Epithelial cell of esophagus (primary cell): Measurements from ENCODE around the gene PAOX.

Source experiments
- DNase-seq: peaks from one replicate; pipeline ENCODE4 v3.0.0; 2010; ENCODE audit warnings: low read depth
- H3K4me3 ChIP-seq: 2 replicates; pipeline ENCODE4 v1.5.1; 2011; ENCODE audit warnings: mild to moderate bottlenecking, low read length, control low read depth
- TF ChIP-seq, protein P1 (sequence below): IDR thresholded peaks from 2 replicates; pipeline ENCODE4 v1.5.1; 2011; ENCODE audit warnings: low read depth, mild to moderate bottlenecking, low read length, control low read depth, inconsistent platforms; ENCODE audit not compliant: insufficient read depth; ENCODE audit errors: missing control alignments

PAOX gene

GRCh38 chr10:133394801-133395221 lies 15.7 kb downstream of the PAOX start:
- TF ChIP-seq, protein P1, sequence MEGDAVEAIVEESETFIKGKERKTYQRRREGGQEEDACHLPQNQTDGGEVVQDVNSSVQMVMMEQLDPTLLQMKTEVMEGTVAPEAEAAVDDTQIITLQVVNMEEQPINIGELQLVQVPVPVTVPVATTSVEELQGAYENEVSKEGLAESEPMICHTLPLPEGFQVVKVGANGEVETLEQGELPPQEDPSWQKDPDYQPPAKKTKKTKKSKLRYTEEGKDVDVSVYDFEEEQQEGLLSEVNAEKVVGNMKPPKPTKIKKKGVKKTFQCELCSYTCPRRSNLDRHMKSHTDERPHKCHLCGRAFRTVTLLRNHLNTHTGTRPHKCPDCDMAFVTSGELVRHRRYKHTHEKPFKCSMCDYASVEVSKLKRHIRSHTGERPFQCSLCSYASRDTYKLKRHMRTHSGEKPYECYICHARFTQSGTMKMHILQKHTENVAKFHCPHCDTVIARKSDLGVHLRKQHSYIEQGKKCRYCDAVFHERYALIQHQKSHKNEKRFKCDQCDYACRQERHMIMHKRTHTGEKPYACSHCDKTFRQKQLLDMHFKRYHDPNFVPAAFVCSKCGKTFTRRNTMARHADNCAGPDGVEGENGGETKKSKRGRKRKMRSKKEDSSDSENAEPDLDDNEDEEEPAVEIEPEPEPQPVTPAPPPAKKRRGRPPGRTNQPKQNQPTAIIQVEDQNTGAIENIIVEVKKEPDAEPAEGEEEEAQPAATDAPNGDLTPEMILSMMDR: no peak
- peak overlapping the region; percentile 87 for H3K4me3 ChIP-seq

GRCh38 chr10:133396035-133396624 lies 17.1 kb downstream of the PAOX start:
- TF ChIP-seq, protein P1: no peak
- no peak overlapping the region for H3K4me3 ChIP-seq
- DNase-seq: no peak

More at GRCh38 chr10:133394801-133395221, 15.7 kb downstream of the PAOX start:
- no peak for DNase-seq

DNA sequence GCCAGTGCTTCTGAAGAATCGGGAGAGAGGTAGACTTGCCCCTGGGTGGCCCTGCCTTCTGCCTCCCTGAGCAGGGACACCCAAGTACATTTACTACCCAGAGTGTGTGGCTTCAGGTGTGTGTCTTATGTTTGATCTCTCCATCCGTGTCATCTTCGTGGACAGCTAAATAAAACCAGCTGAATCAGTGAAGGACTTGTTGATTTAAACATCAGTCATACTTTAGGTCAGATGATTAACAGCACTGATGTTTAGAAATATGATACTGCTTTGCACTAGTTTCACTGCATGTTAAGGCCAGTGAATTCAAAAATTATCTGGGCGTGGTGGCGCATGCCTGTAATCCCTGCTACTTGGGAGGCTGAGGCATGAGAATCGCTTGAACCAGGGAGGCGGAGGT lies 18.9 kb downstream of the PAOX start:
- TF ChIP-seq, protein P1: no peak
- H3K4me3 ChIP-seq: no peak overlapping the region
- peak; percentile 63 for DNase-seq

DNA sequence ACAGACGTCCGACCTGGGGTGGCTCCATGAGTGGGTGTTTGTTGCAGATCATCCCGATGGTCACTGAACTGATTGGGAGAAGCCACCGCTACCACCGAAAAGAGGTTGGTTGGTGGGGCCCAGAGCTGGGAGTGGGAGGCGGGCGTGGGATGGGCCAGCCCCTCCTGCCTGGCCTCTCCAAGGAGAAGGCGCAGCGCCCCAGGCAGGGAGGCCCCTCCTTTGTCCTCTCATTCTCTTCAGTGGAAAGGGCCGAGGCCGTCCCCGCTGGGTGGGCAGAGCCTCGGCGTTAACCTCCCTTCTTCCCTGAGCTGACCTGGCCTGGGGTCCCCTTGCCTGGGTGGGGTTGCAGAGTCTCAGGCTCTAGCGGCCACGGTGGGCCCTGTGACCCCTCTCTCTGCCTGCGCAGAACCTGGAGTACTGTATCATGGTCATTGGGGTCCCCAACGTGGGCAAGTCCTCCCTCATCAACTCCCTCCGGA lies 20.1 kb downstream of the PAOX start:
- no peak for DNase-seq
- no peak overlapping the region for H3K4me3 ChIP-seq
- TF ChIP-seq, protein P1: no peak

- TF ChIP-seq, protein P1: no peak
- no peak for DNase-seq
- no peak overlapping the region for H3K4me3 ChIP-seq
These were observed 21.8 kb downstream of the PAOX start for GRCh38 chr10:133400624-133401424.

- no peak overlapping the region for H3K4me3 ChIP-seq
- DNase-seq: no peak
- TF ChIP-seq, protein P1: no peak
These were observed 22.4 kb downstream of the PAOX start for GRCh38 chr10:133401500-133401899.
